Measurements from ENCODE around the gene C10orf67.

DNA sequence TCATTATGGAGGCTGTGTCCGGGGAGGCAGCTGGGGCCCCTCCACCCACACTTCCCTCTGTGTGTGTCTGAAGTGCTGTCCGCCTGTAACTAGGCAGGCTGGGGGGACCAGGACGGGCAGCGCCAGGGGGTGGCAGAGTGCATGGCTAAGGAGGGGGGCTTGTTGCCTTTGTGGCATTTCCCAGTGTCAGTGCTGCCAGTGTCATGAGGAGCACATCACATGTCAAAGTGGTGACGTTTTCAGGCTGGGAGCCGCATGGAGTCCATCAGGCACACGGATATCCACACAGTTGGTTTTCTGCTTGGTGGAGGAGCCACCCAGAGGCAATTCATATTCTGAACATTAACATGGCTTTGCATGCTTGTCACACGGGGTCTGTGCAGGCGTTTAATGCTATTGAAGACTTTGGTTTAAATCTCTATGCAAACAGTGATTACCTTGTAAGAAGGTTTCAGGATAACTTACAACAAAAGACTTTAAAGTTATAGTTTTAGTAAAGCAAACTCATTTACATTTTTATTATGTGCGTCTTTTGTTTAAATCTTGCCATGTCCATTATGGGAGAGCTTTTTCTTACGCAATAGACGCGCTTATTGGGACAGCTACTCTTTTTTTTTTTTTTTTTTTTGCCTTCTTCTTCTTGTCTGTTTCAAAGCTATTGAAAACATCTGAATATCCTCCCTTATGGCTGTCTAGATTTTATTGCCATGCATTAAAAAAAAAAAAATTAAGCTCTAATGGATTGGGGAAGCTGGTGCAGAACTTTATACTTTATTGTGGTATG lies 52.9 kb downstream of the C10orf67 start:
- TF ChIP-seq, protein P1, sequence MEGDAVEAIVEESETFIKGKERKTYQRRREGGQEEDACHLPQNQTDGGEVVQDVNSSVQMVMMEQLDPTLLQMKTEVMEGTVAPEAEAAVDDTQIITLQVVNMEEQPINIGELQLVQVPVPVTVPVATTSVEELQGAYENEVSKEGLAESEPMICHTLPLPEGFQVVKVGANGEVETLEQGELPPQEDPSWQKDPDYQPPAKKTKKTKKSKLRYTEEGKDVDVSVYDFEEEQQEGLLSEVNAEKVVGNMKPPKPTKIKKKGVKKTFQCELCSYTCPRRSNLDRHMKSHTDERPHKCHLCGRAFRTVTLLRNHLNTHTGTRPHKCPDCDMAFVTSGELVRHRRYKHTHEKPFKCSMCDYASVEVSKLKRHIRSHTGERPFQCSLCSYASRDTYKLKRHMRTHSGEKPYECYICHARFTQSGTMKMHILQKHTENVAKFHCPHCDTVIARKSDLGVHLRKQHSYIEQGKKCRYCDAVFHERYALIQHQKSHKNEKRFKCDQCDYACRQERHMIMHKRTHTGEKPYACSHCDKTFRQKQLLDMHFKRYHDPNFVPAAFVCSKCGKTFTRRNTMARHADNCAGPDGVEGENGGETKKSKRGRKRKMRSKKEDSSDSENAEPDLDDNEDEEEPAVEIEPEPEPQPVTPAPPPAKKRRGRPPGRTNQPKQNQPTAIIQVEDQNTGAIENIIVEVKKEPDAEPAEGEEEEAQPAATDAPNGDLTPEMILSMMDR (IDR thresholded peaks at IDR 0.05; ENCODE audit: low read depth, low read length), result no peak
- no peak for TF ChIP-seq EZH2phosphoT487 (IDR thresholded peaks at IDR 0.05; ENCODE audit: low read depth)
